ENCODE results near the gene UBASH3B. TPM values are rescaled to one million over a fixed set of nuclear protein-coding genes. Genes with fewer than 3 reads are reported as not detected.

Gene UBASH3B
- total RNA-seq, 2 donors from 2014 or later, result 4.7 to 4.9 TPM

- ATAC-seq (no peak), DNase-seq (no peak)
- intact Hi-C loops (cut with DNase I), result no loop called here
These were observed 110.1 kb downstream of the UBASH3B start for GRCh38 chr11:122765487-122766131.

GRCh38 chr11:122769126-122769780, 113.7 kb downstream of the UBASH3B start:
- intact Hi-C loops (cut with DNase I), result no loop called here
- ATAC-seq, result no peak
- no peak for DNase-seq

- ATAC-seq (peak; percentile 53 to 91), DNase-seq (peak; percentile 21)
- intact Hi-C loops (cut with DNase I), result no loop called here
These were observed 117.4 kb downstream of the UBASH3B start for GRCh38 chr11:122772945-122773344.

- intact Hi-C loops (cut with DNase I), result no loop called here
- DNase-seq, result no peak
- no peak for ATAC-seq
These were observed 118.3 kb downstream of the UBASH3B start for GRCh38 chr11:122773781-122774266.

- intact Hi-C loops (cut with DNase I), result no loop called here
- DNase-seq (no peak), ATAC-seq (no peak)
These were observed 120.3 kb downstream of the UBASH3B start for GRCh38 chr11:122775675-122776271.

GRCh38 chr11:122776546-122776945, 121.0 kb downstream of the UBASH3B start:
- intact Hi-C loops (cut with DNase I), result no loop called here
- no peak for ATAC-seq
- DNase-seq, result no peak

- ATAC-seq (no peak), DNase-seq (no peak)
- intact Hi-C loops (cut with DNase I), result no loop called here
These were observed 121.8 kb downstream of the UBASH3B start for GRCh38 chr11:122777343-122777742.

- DNase-seq (no peak), ATAC-seq (no peak)
- intact Hi-C loops (cut with DNase I), result no loop called here
These were observed 122.6 kb downstream of the UBASH3B start for GRCh38 chr11:122778148-122778547.

- intact Hi-C loops (cut with DNase I), result no loop called here
- DNase-seq (no peak), ATAC-seq (no peak)
These were observed 123.6 kb downstream of the UBASH3B start for GRCh38 chr11:122779047-122779629.

- ATAC-seq (no peak), DNase-seq (no peak)
- intact Hi-C loops (cut with DNase I), result loop anchor here (2.0 to 5.0 kb wide), 3 partner anchors 143 to 198 kb away; no protein-coding TSS in a partner anchor
These were observed 124.9 kb downstream of the UBASH3B start for GRCh38 chr11:122780296-122780949.

- intact Hi-C loops (cut with DNase I), result loop anchor here (2.0 to 5.0 kb wide), 3 partner anchors 144 to 199 kb away; no protein-coding TSS in a partner anchor
- ATAC-seq, result peak; percentile 88 to 94
These were observed 126.1 kb downstream of the UBASH3B start for GRCh38 chr11:122781378-122782195.

GRCh38 chr11:122782222-122782621, 126.7 kb downstream of the UBASH3B start:
- no peak for ATAC-seq
- intact Hi-C loops (cut with DNase I), result loop anchor here (5.0 kb wide), 2 partner anchors 145 to 200 kb away; no protein-coding TSS in a partner anchor
- DNase-seq, result no peak

More at GRCh38 chr11:122781378-122782195, 126.1 kb downstream of the UBASH3B start:
- DNase-seq, result peak; percentile 90

- peak in 1 of 2 donors; percentile 84 for ATAC-seq
- intact Hi-C loops (cut with DNase I), result loop anchor here (5.0 kb wide), 2 partner anchors 147 to 202 kb away; no protein-coding TSS in a partner anchor
- no peak for DNase-seq
These were observed 128.9 kb downstream of the UBASH3B start for GRCh38 chr11:122784325-122784955.

- DNase-seq, result no peak
These were observed 129.6 kb downstream of the UBASH3B start for GRCh38 chr11:122785031-122785541.

GRCh38 chr11:122786896-122787295, 131.4 kb downstream of the UBASH3B start:
- DNase-seq, result no peak
- intact Hi-C loops (cut with DNase I), result no loop called here
- ATAC-seq, result no peak

More at GRCh38 chr11:122785031-122785541, 129.6 kb downstream of the UBASH3B start:
- intact Hi-C loops (cut with DNase I), result no loop called here
- ATAC-seq, result peak in 1 of 2 donors; percentile 58

GRCh38 chr11:122788781-122789535, 133.4 kb downstream of the UBASH3B start:
- intact Hi-C loops (cut with DNase I), result no loop called here
- DNase-seq (no peak), ATAC-seq (no peak)

GRCh38 chr11:122789907-122790306, 134.4 kb downstream of the UBASH3B start:
- intact Hi-C loops (cut with DNase I), result no loop called here
- ATAC-seq (no peak), DNase-seq (no peak)
